ENCODE measurements around the gene LRMDA. TPM values are rescaled to one million over a fixed set of nuclear protein-coding genes. Genes with fewer than 3 reads are reported as not detected.
A peak's percentile ranks its signal among the peaks of the same experiment; 100 is the strongest.

LRMDA gene
- total RNA-seq, 2 donors from 2014 or later = 9.6 to 12.6 TPM

GRCh38 chr10:75705426-75705825 is 274.0 kb downstream of the LRMDA start:
- H3K36me3 ChIP-seq = no peaks in the 10 kb centered on the region
- no peak for TF ChIP-seq POLR2AphosphoS5 (IDR thresholded peaks at IDR 0.05)
- TF ChIP-seq POLR2A (IDR thresholded peaks at IDR 0.05) = no peak
- TF ChIP-seq CTCF (IDR thresholded peaks at IDR 0.05) = no peak
- DNase-seq (ENCODE audit: low spot score) = no peak
- H3K9me3 ChIP-seq = no peaks in the 10 kb centered on the region
- H3K4me1 ChIP-seq (replicated peaks) = no peaks in the 10 kb centered on the region
- H3K27me3 ChIP-seq (replicated peaks; ENCODE audit: insufficient read depth) = no peaks in the 10 kb centered on the region
- H3K27ac ChIP-seq = no peak overlapping the region
- intact Hi-C loops (cut with DNase I) = loop anchor here (5.0 kb wide), 1 partner anchor 38 kb away; no protein-coding TSS in a partner anchor
- 95% methylated on average over 5 of the region's 5 CpGs for WGBS
- no peak overlapping the region for H3K4me3 ChIP-seq

GRCh38 chr10:75707080-75707840 is 275.8 kb downstream of the LRMDA start:
- peak overlapping the region in 1 of 2 donors; percentile 40 for H3K27ac ChIP-seq
- no peaks in the 10 kb centered on the region for H3K9me3 ChIP-seq
- DNase-seq (ENCODE audit: low spot score) = no peak
- intact Hi-C loops (cut with DNase I) = loop anchor here (5.0 kb wide), 1 partner anchor 40 kb away; no protein-coding TSS in a partner anchor
- TF ChIP-seq POLR2AphosphoS5 (IDR thresholded peaks at IDR 0.05) = no peak
- TF ChIP-seq CTCF (IDR thresholded peaks at IDR 0.05) = no peak
- TF ChIP-seq POLR2A (IDR thresholded peaks at IDR 0.05) = no peak
- no peak overlapping the region for H3K4me3 ChIP-seq
- no peaks in the 10 kb centered on the region for H3K27me3 ChIP-seq (replicated peaks; ENCODE audit: insufficient read depth)
- H3K36me3 ChIP-seq = no peaks in the 10 kb centered on the region
- WGBS = 85% methylated on average over 9 of the region's 9 CpGs
- H3K4me1 ChIP-seq (replicated peaks) = no peaks in the 10 kb centered on the region

GRCh38 chr10:75708060-75708459 is 276.6 kb downstream of the LRMDA start:
- DNase-seq (ENCODE audit: low spot score) = peak; percentile 39
- H3K4me1 ChIP-seq (replicated peaks) = no peaks in the 10 kb centered on the region
- peak overlapping the region in 1 of 2 donors; percentile 40 for H3K27ac ChIP-seq
- H3K27me3 ChIP-seq (replicated peaks; ENCODE audit: insufficient read depth) = no peaks in the 10 kb centered on the region
- no peak for TF ChIP-seq CTCF (IDR thresholded peaks at IDR 0.05)
- TF ChIP-seq POLR2A (IDR thresholded peaks at IDR 0.05) = no peak
- no peak for TF ChIP-seq POLR2AphosphoS5 (IDR thresholded peaks at IDR 0.05)
- no peaks in the 10 kb centered on the region for H3K9me3 ChIP-seq
- H3K36me3 ChIP-seq = no peaks in the 10 kb centered on the region
- intact Hi-C loops (cut with DNase I) = loop anchor here (5.0 kb wide), 1 partner anchor 41 kb away; no protein-coding TSS in a partner anchor
- WGBS = 29% methylated on average over 9 of the region's 9 CpGs
- no peak overlapping the region for H3K4me3 ChIP-seq

- H3K4me1 ChIP-seq (replicated peaks) = no peaks in the 10 kb centered on the region
- H3K4me3 ChIP-seq = no peak overlapping the region
- WGBS = 82% methylated on average over 4 of the region's 4 CpGs
- no peaks in the 10 kb centered on the region for H3K27me3 ChIP-seq (replicated peaks; ENCODE audit: insufficient read depth)
- TF ChIP-seq POLR2A (IDR thresholded peaks at IDR 0.05) = no peak
- no peak for TF ChIP-seq POLR2AphosphoS5 (IDR thresholded peaks at IDR 0.05)
- no peak for TF ChIP-seq CTCF (IDR thresholded peaks at IDR 0.05)
- no peaks in the 10 kb centered on the region for H3K36me3 ChIP-seq
- no peaks in the 10 kb centered on the region for H3K9me3 ChIP-seq
- DNase-seq (ENCODE audit: low spot score) = no peak
- H3K27ac ChIP-seq = no peak overlapping the region
- intact Hi-C loops (cut with DNase I) = loop anchor here (5.0 kb wide), 1 partner anchor 42 kb away; no protein-coding TSS in a partner anchor
Measured at GRCh38 chr10:75709245-75709644, 277.8 kb downstream of the LRMDA start.

GRCh38 chr10:75709811-75710210 is 278.4 kb downstream of the LRMDA start:
- no peak overlapping the region for H3K4me3 ChIP-seq
- TF ChIP-seq CTCF (IDR thresholded peaks at IDR 0.05) (no peak), POLR2AphosphoS5 (IDR thresholded peaks at IDR 0.05) (no peak), POLR2A (IDR thresholded peaks at IDR 0.05) (no peak)
- no peaks in the 10 kb centered on the region for H3K27me3 ChIP-seq (replicated peaks; ENCODE audit: insufficient read depth)
- no peaks in the 10 kb centered on the region for H3K9me3 ChIP-seq
- no peak for DNase-seq (ENCODE audit: low spot score)
- 82% methylated on average over 3 of the region's 3 CpGs for WGBS
- no peaks in the 10 kb centered on the region for H3K4me1 ChIP-seq (replicated peaks)
- intact Hi-C loops (cut with DNase I) = loop anchor here (5.0 kb wide), 1 partner anchor 43 kb away; no protein-coding TSS in a partner anchor
- no peaks in the 10 kb centered on the region for H3K36me3 ChIP-seq
- no peak overlapping the region for H3K27ac ChIP-seq
